ENCODE results near the gene CGB1. TPM values are rescaled to one million over a fixed set of nuclear protein-coding genes. Genes with fewer than 3 reads are reported as not detected.

The CGB1 gene
- polyA plus RNA-seq, 1 of the 3 experiments (the other 2 are of a cell fraction): not detected

Small RNA genes lying within 50 kb of the gene (small RNA-seq; reads per million reads assigned to genes)
- 0 to 0.64 (median 0) reads per million in 7 experiments for gene MIR6798
- 0 to 3.4 (median 0) reads per million in 7 experiments for gene RN7SL708P

Other genes with a start within 250 kb of the CGB1 start
- gene BCAT2, start 225.9 kb downstream of the CGB1 start, polyA plus RNA-seq (2012; rRNA removed): 70.6 and 71.6 TPM in 2 replicates
- gene HSD17B14, start 200.4 kb downstream of the CGB1 start, polyA plus RNA-seq (2012; rRNA removed): 27.9 and 29.7 TPM in 2 replicates
- 4.7 and 5.6 TPM in 2 replicates for gene PLEKHA4, start 168.3 kb downstream of the CGB1 start, polyA plus RNA-seq (2012; rRNA removed)
- 62.3 and 73.7 TPM in 2 replicates for gene PPP1R15A, start 164.5 kb downstream of the CGB1 start, polyA plus RNA-seq (2012; rRNA removed)
- 0.03 and 0.08 TPM in 2 replicates for gene TULP2, start 138.2 kb downstream of the CGB1 start, polyA plus RNA-seq (2012; rRNA removed)
- gene NUCB1, start 136.6 kb downstream of the CGB1 start, polyA plus RNA-seq (2012; rRNA removed): 259 and 397 TPM in 2 replicates
- gene DHDH, start 103.2 kb downstream of the CGB1 start, polyA plus RNA-seq (2012; rRNA removed): 0.31 and 0.72 TPM in 2 replicates
- 278 and 640 TPM in 2 replicates for gene BAX, start 82.0 kb downstream of the CGB1 start, polyA plus RNA-seq (2012; rRNA removed)
- 587 and 875 TPM in 2 replicates for gene FTL, start 71.6 kb downstream of the CGB1 start, polyA plus RNA-seq (2012; rRNA removed)
- 24.1 and 25.3 TPM in 2 replicates for gene GYS1, start 43.6 kb downstream of the CGB1 start, polyA plus RNA-seq (2012; rRNA removed)
- 411 and 459 TPM in 2 replicates for gene RUVBL2, start 43.0 kb downstream of the CGB1 start, polyA plus RNA-seq (2012; rRNA removed)
- gene LHB, start 19.8 kb downstream of the CGB1 start, polyA plus RNA-seq (2012; rRNA removed): 0.13 and 0.23 TPM in 2 replicates
- 0.10 TPM in 1 of 2 replicates, not detected in the other for gene CGB3, start 12.6 kb downstream of the CGB1 start, polyA plus RNA-seq (2012; rRNA removed)
- gene CGB2, start 5.0 kb downstream of the CGB1 start, polyA plus RNA-seq (2012; rRNA removed): 0.50 and 0.64 TPM in 2 replicates
- gene CGB5, start 7.0 kb upstream of the CGB1 start, polyA plus RNA-seq (2012; rRNA removed): 0.11 and 0.16 TPM in 2 replicates
- 0.13 TPM in 1 of 2 replicates, not detected in the other for gene CGB8, start 12.2 kb upstream of the CGB1 start, polyA plus RNA-seq (2012; rRNA removed)
- gene CGB7, start 20.9 kb upstream of the CGB1 start, polyA plus RNA-seq (2012; rRNA removed): 2.0 and 2.1 TPM in 2 replicates
- 0.66 and 1.6 TPM in 2 replicates for gene NTF4, start 27.9 kb upstream of the CGB1 start, polyA plus RNA-seq (2012; rRNA removed)
- 0.02 TPM in 1 of 2 replicates, not detected in the other for gene KCNA7, start 35.8 kb upstream of the CGB1 start, polyA plus RNA-seq (2012; rRNA removed)
- gene SNRNP70, start 48.6 kb upstream of the CGB1 start, polyA plus RNA-seq (2012; rRNA removed): 272 and 359 TPM in 2 replicates
- gene LIN7B, start 77.5 kb upstream of the CGB1 start, polyA plus RNA-seq (2012; rRNA removed): 20.8 and 21.1 TPM in 2 replicates
- 2.6 and 3.0 TPM in 2 replicates for gene C19orf73, start 82.2 kb upstream of the CGB1 start, polyA plus RNA-seq (2012; rRNA removed)
- 5.7 and 5.8 TPM in 2 replicates for gene PPFIA3, start 82.6 kb upstream of the CGB1 start, polyA plus RNA-seq (2012; rRNA removed)
- not detected in 2 replicates for gene HRC, start 118.5 kb upstream of the CGB1 start, polyA plus RNA-seq (2012; rRNA removed)
- gene TRPM4, start 120.9 kb upstream of the CGB1 start, polyA plus RNA-seq (2012; rRNA removed): 16.9 and 20.6 TPM in 2 replicates

Data from SK-N-SH (cell line).